DMS53 (cell line): ENCODE results near the gene ZNF234.
"Not testable (repeated sequence)": the region's sequence is repeated elsewhere in the genome, so short reads cannot be mapped to it uniquely, and the experiment has no call there.

Experiments used
- DNase-seq: peaks from one replicate; lab custom pipeline; 2025; lab: John Stamatoyannopoulos, UW

Gene ZNF234

DNA sequence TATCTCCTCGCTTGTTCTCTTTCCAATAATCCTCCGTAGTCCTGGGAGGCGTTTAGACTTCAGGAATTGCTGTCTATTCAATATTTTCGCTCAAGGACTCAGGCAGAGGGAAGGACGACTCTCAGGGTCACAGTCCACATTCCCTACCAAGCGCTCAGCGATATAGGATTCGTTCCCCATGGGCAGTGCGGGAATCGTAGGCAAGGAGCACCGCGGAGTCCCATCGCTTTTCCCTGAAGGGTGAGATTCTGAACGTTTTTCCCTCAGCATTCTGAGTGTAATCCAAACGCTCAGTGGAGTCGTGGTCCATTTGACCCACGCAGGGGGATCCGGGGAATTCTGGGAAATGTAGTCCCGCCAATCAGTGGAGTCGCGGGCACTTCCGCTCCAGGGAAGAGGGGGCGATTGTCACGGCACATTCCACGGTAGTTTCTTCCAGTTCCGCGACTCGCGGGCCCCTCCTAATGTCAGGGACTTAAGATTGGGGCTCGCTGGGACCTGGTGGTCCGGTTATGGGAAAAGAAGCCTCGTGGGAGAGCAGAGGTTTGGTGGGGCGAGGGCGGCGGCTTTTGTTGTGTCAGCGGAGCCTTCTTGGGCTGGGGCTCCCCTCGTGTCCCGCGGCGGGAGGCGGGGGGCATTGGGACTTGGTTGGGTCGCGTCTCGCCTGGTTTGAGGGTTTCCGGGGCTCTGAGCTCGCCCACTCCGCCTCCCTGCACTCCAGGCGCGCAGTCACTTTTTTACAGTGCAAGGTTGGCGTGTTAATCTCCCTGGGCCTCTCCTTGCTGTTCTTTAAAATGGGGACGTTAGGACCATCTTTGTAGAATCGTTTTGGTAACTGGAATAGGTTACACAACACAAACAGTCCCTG, at the start of gene ZNF234:
TSS of gene ZNF234 (plus strand) at position 364 of the 868 bp plus-strand sequence. CDS start 3,079 bp downstream, outside the sequence.
- peak; percentile 86 for DNase-seq

DNA sequence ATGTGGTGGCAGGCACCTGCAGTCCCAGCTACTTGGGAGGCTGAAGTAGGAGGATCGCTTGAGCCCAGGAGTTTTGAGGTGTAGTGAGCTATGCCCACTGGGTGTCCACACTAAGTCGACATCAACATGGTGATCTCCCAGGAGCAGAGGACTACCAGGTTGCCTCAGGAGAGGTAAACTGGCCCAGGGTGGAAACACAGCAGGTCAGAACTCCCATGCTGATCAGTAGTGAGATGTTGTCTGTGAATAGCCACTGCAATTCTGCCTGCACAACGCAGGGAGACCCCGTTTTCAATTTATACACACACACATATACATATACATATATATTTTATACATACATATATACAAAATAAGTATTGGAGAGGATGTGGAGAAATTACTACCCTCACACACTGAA, 49.2 kb upstream of the ZNF234 start:
- DNase-seq, result no peak

DNA sequence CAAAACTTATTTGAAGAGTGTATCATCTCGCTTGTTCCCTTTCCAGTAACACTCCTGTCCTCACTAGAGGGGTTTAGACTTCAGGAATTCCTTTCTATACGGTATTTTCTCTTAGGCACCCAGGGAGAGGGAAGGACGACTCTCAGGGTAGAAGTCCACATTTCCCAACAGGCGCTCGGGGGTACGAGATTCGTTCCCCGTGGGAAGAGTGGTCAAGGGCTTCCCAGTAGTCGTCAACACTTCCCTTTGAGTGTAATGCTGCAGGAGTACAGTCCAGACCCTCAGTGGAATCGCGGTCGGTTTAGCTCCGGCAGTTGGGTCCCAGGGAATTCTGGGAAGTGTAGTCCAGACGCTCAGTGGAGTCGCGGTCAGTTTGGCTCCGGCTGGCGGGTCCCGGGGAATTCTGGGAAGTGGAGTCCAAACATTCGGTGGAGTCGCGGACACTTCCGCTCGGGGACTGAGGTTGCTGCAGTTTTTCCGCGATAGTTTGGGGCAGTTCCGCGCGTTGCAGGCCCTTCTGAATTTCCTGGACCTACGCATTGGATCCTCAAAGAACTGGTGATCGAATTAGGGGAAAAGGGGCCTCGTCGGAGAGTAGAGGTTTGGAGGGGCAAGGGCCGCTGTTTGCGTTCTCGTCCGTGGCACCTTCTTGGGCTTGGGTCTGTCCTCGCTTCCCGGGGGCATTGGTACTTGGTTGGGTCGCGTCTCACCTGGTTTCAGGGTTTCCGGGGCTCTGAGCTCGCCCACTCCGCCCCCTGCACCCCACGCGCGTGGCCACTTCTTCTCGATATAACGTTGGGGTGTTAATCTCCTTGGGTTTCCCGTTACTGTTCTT, 47.2 kb upstream of the ZNF234 start, which contains the start of gene ZNF224:
TSS of gene ZNF224 (plus strand) at position 431 of the 835 bp plus-strand sequence. CDS start 3,513 bp downstream, outside the sequence.
- peak; percentile 96 for DNase-seq

DNA sequence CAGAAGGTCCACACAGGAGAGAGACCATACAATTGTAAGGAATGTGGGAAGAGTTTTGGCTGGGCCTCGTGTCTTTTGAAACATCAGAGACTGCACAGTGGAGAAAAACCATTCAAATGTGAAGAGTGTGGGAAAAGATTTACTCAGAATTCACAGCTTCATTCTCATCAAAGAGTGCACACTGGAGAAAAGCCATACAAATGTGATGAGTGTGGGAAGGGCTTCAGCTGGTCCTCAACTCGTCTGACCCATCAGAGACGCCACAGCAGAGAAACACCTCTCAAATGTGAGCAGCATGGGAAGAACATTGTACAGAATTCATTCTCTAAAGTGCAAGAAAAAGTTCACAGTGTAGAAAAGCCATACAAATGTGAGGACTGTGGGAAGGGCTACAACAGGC, 33.6 kb upstream of the ZNF234 start:
- DNase-seq, result no peak

DNA sequence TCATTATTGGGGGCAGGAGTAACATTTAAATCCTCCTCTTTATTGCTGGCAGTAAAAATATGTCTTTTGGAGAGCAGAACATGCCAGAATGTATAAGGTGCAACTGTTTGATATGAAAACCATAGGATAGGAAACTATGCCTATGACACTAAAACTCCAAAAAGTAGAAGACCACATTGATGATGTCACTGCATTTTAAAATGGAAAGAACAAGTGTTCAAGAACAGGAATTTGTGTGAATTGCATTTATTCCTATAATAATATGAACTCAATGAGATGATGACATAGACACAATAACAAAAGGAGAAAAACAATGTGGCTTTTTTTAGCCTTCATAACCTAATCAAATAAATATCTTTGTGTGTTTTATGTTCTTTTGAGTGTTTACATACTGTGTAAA, 31.9 kb upstream of the ZNF234 start:
- no peak for DNase-seq

DNA sequence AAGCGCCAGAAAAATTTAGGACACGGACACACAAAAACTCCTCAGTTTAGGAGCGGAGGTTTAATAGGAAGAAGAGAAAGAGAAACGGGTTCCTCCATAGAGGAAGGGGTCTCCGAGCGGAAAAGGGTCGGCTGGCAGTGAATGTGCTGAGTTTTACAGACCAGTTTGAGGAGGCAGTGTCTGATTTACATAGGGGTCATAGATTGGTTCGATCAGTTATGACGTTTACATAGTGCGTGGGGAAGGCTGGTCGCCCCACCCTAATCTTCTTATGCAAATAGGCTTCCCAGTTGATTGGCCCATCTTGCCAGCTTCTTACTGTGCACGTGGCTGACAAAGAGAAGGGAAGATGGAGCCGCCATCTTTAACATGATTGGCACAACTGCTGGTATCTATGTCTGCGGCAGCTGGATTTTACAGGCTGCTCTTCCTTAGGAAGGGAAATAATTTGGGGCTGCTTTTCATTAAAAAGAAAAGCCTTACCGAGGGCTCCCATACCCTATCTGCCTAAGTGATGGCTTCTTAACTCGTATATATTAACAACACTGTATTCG, 29.4 kb upstream of the ZNF234 start:
- peak; percentile 99 for DNase-seq

DNA sequence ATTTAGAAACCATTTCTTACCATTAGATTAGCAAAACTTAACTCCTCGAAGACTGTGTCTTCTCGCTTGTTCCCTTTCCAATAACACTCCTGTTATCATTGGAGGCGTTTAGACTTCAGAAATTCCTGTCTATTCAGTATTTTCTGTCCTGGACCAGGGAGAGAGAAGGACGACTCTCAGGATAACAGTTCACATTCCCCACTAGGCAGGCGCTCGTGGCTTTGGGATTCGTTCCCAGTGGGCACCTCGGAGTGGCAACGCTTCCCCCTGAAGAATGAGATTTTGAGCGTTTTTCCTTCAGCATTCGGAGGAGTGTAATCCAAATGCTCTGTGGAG, 28.6 kb upstream of the ZNF234 start:
- no peak for DNase-seq

DNA sequence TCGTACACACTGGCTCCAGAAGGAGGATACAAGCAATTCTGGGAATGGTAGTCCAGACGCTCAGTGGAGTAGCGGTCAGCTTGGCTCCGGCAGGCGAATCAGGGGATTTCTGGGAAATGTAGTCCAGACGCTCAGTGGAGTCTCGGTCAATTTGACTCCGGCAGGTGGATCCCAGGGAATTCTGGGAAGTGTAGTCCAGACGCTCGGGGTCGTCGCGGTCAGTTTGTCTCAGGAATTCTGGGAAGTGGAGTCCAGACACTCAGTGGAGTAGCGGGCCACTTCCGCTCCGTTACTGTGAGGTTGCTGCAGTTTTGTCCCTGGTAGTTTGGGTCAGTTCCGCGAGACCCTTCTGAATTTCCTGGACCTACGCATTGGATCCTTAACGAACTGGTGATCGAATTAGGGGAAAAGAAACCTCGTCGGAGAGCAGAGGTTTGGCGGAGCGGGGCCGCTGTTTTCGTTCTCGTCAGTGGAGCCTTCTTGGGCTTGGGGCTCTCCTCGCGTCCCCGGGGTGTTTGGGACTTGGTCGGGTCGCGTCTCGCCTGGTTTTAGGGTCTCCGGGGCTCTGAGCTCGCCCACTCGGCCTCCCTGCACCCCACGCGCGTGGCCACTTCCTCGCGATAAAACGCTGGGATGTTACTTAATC, 28.1 kb upstream of the ZNF234 start, which contains the start of gene ZNF225:
TSS of gene ZNF225 (plus strand) at position 262 of the 646 bp plus-strand sequence. CDS start 2,429 bp downstream, outside the sequence.
- peak; percentile 99 for DNase-seq

DNA sequence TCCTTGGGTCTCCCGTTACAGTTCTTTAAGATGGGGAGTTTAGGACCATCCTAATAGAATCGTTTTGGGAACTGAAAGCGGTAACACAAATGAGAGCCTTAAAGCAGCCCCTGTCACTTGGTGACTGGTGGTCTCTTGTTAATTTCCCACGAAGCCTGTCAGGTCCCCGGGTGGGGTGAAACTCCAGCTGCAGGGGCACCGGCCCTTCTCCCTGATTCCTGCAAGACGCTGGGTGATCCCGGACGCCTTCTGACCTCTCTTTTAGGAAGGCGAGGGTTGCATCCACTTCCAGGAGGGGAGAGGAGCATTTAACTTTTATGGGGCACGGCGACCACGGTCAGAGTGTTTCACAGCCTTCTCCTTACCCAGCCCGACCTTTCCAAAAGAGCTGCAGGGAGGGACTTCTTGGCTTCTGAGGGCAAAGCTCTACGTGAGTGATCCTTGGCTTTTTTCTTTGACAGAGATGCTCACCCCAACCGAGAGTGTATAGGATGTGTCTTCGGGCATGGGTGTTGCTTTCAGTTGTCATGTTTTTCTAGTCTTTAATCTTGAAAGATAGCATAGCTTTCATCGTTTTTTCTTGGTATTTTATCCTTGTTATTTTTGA, 27.5 kb upstream of the ZNF234 start:
- DNase-seq, result peak; percentile 24

DNA sequence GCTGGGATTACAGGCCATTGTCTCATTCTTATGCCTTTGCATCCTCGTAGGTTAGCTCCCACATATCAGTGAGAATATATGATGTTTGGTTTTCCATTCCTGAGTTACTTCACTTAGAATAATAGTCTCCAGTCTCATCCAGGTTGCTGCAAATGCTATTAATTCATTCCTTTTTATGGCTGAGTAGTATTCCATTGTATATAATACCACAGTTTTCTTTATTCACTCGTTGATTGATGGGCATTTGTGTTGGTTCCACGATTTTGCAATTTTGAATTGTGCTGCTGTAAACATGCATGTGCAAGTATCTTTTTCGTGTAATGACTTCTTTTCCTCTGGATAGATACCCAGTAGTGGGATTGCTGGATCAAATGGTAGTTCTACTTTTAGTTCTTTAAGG, 20.2 kb upstream of the ZNF234 start:
- not testable (repeated sequence) for DNase-seq

DNA sequence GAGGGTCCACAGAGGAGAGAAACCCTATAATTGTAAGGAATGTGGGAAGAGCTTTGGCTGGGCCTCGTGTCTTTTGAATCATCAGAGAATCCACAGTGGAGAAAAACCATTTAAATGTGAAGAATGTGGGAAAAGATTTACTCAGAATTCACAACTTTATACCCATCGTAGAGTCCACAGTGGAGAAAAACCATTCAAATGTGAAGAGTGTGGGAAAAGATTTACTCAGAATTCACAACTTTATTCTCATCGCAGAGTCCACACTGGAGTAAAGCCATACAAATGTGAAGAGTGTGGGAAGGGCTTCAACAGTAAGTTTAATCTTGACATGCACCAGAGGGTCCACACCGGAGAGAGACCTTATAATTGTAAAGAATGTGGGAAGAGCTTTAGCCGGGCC, 9.4 kb upstream of the ZNF234 start:
- DNase-seq, result no peak

DNA sequence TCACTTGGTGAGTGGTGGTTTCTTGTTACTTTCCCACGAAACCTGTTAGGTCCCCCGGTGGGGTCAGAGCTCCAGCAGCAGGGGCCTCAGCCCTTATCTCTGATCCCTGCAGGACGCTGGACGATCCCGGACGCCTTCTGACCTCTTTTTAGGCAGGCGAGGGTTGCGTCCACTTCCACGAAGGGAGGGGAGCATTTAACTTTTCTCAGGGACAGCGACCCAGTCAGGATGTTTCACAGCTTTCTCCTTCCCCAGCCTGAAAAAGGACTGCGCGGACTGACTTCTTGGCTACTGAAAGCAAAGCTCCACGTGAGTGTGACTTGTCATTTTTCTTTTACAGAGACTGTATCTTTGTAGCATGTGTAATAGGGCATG, 692 bp downstream of the ZNF234 start:
- DNase-seq, result peak; percentile 46

DNA sequence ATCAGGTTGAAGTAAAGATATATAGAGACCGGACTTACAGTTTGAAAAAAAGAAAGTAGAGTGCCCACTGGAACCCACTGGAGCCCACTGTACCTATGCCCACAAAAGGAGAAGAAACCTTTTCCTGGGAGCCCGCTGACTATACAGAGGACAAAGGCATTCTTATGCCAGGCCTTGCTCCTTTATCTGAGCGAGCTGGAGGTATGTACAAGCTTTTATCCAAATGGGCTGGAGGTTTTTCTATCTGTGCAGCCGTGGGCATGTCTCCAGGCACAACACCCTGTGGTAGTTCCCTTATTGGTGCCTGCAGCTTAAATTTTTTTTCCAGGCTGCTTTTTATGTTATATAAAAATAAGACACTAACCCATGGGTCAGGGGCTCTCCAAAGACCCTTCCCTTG, 8.4 kb downstream of the ZNF234 start:
- no peak for DNase-seq

DNA sequence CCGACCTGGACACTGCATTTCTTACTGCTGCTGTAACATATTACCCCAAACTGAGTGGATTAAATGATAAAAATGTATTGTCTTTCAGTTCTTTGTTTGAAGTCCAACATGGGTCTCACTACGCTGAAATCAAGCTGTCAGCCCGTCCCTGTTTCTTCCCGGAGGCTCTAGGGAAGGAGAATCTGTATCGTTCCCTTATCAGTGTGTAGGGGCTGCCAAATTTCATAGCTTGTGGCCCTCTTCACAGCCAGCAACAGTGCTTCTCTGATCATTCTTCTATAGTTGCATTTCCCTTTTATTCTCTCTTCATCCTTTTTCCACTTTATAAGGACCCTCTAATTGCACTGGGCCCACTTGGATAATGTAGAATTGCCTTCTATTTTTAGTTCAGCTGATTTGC, 10.1 kb downstream of the ZNF234 start:
- no peak for DNase-seq

DNA sequence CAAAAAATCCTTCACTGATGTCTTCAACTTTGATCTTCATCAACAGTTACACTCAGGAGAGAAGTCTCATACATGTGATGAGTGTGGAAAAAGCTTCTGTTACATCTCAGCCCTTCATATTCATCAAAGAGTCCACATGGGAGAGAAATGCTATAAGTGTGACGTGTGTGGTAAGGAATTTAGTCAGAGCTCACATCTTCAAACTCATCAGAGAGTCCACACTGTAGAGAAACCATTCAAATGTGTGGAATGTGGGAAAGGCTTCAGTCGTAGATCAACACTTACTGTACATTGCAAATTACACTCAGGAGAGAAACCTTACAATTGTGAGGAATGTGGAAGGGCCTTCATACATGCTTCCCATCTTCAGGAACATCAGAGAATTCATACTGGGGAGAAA, 15.1 kb downstream of the ZNF234 start:
- DNase-seq, result no peak

DNA sequence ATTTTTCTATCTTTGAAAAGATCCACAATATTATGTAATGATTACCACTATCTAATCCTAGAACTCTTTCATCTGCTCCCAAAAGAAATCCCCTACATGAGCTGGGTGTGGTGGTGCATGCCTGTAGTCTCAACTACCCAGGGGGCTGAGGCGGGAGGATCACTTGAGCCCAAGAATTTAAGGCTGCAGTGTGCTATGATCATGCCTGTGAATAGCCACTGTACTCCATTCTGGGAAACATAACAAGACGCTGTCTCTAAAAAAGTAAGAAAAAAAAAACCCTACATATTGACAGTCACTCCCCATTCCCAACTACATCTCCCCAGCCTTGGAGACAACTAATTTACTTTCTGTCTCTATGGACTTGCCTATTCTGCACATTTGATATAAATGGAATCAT, 22.4 kb downstream of the ZNF234 start:
- DNase-seq, result no peak

DNA sequence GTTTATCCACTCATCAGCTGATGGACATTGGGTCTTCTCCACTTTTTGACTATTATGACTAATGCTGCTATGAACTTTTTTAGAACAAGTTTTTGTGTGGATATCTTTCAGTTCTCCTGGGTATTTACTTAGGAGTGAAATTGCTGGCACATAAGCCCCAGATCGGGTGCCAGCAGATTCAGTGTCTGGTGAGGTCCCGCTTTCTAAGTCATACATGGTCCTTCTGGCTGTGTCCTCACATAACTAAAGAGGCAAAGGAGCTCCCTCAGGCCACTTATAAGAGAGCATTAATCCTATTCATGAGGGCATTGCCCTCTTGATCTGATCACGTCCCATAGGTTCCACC, 22.9 kb downstream of the ZNF234 start:
- DNase-seq, result no peak

DNA sequence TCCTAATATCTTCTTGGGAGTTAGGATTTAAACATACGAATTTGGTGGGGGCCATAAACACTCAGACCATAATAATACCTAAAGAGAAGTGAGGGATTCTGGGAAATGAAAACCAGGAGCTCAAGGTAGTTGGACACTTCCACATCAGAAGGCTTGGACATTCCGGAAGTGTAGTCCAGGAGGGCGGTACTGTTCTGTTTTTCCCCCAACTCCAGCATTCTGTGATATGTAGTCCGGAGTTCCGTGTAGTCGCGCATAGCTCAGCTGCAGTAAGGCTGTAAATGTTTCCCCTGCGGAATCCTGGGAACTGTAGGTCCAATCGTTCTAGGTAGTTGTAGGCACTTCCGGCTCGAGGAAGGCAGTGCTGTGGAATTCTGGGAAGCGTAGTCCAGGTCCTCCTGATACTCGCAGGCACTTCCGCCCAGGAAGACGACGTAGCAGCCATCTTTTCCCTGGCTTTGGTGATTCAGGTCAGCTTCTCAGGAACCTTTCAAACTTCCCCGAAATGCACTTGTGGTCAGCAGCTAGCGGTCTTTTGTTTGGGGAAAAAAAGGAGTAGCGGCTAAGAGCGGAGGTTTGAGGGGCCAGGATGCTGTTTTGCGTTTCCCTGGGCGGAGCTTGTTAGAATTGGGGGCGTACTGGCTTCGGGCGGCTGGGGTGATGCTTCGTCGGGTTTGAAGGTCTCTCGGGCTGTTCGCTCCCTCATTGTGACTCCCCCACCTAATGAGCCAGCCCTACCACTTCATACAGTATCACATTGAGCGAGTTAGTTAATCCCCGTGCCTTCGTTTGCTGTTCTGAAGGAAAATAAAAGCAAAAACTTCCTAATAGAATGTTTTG, 23.5 kb downstream of the ZNF234 start, which contains the start of gene ZNF226:
TSS of gene ZNF226 (plus strand) at position 428 of the 840 bp plus-strand sequence. CDS start 4,981 bp downstream, outside the sequence.
- peak; percentile 99 for DNase-seq

DNA sequence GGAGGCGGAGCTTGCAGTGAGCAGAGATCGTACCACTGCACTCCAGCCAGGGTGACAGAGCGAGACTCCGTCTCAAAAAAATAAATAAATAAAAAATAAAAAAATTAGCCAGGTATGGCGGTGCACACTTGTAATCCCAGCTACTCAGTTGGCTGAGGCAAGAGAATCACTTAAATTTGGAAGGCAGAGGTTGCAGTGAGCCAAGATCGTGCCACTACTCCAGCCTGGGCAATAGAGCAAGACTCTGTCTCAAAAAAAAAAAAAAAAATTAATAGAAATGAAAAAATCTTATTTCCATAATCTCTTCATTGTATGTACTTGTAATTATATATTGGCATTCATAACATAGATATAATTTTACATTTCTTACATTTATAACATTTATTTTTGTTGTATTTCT, 29.3 kb downstream of the ZNF234 start:
- not testable (repeated sequence) for DNase-seq

DNA sequence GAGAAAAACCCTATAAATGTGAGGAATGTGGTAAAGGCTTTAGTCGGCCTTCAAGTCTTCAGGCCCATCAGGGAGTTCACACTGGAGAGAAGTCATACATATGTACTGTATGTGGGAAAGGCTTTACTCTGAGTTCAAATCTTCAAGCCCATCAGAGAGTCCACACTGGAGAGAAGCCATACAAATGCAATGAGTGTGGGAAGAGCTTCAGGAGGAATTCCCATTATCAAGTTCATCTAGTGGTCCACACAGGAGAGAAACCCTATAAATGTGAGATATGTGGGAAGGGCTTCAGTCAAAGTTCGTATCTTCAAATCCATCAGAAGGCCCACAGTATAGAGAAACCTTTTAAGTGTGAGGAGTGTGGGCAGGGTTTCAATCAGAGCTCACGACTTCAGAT, 35.2 kb downstream of the ZNF234 start:
- DNase-seq, result no peak

DNA sequence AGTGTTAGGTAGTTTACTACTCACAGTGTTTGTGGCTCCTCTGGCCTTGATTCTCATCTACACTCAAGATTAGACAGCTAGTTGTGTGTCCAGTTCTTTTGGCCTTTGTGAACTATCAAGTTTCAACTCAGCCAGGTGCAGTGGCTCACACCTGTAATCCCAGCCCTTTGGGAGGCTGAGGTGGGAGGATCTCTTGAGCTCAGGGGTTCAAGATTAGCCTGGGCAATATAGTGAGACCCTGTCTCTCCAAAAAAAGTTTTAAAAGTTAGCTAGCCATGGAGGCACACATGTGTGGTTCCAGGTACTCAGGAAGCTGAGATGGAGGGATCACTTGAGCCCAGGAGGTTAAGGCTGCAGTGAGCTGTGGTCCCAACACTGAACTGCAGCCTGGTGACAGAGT, 39.6 kb downstream of the ZNF234 start:
- no peak for DNase-seq
